ENCODE measurements around the gene ENHO. TPM values are rescaled to one million over a fixed set of nuclear protein-coding genes. Genes with fewer than 3 reads are reported as not detected.

Gene ENHO
- total RNA-seq, 6 experiments from 2014 or later: 1.5 to 2.7 (median 2.1) TPM

DNA sequence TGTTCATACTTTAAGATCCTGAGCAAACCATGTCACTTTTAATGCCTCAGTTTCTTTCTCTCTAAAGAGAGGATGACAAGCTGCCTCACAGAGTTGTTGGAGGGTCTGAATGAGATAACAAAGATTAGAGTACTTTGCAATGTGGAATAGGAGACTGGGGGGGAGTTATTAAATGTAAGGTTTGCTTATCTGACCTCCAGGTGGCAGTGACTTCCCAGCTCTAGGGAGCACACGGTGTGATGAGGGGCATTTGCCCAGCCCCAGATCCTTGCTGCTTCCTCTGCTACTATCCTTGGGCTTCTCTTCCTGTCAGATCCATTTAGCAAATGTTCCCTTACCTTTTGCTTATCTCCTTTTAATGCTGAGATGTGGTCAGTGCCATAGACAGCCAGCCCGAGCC is 30.7 kb downstream of the ENHO start:
- no peaks in the 10 kb centered on the region for H3K9me3 ChIP-seq
- 25% methylated on average over 2 of the region's 2 CpGs for WGBS (ENCODE audit: insufficient coverage, low coverage, low lambda C conversion rate, missing lambda C conversion rate)
- no peak for TF ChIP-seq POLR2A (IDR thresholded peaks at IDR 0.05)
- TF ChIP-seq, protein P1, sequence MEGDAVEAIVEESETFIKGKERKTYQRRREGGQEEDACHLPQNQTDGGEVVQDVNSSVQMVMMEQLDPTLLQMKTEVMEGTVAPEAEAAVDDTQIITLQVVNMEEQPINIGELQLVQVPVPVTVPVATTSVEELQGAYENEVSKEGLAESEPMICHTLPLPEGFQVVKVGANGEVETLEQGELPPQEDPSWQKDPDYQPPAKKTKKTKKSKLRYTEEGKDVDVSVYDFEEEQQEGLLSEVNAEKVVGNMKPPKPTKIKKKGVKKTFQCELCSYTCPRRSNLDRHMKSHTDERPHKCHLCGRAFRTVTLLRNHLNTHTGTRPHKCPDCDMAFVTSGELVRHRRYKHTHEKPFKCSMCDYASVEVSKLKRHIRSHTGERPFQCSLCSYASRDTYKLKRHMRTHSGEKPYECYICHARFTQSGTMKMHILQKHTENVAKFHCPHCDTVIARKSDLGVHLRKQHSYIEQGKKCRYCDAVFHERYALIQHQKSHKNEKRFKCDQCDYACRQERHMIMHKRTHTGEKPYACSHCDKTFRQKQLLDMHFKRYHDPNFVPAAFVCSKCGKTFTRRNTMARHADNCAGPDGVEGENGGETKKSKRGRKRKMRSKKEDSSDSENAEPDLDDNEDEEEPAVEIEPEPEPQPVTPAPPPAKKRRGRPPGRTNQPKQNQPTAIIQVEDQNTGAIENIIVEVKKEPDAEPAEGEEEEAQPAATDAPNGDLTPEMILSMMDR (IDR thresholded peaks at IDR 0.05): peak in 1 of 4 donors; percentile 5
- DNase-seq: no peak
- no peaks in the 10 kb centered on the region for H3K4me1 ChIP-seq
- intact Hi-C loops (cut with DNase I): loop anchor here in 1 of 2 donors (10.0 kb wide), 1 partner anchor 47 kb away; no protein-coding TSS in a partner anchor
- H3K27ac ChIP-seq: no peak overlapping the region
- no peaks in the 10 kb centered on the region for H3K36me3 ChIP-seq
- ATAC-seq: no peak
- no peak overlapping the region for H3K4me3 ChIP-seq
- H3K27me3 ChIP-seq: no peaks in the 10 kb centered on the region

DNA sequence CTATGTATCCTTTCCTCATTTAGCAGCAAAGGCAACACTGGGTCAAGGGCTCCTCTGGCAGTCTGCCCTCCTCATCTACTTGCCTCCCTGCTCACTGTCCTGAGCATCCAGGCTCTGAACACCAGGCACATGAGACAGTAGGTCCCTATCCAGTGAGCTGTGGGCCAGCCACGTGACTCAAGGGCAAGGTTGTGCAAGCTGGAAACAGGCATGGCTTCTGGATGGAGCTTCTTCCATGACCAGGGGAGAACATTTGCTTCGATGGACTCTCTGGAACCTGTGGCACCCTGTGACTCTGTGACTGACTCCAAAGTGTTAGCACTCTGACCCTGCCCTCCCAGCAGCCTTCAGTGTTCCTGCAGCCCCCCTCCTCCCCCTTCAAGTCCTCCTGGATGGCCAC is 31.2 kb downstream of the ENHO start:
- no peaks in the 10 kb centered on the region for H3K9me3 ChIP-seq
- intact Hi-C loops (cut with DNase I): loop anchor here in 1 of 2 donors (10.0 kb wide), 1 partner anchor 47 kb away; no protein-coding TSS in a partner anchor
- no peak overlapping the region for H3K27ac ChIP-seq
- DNase-seq (no peak), ATAC-seq (no peak)
- WGBS (ENCODE audit: insufficient coverage, low coverage, low lambda C conversion rate, missing lambda C conversion rate): no CpG with 5 or more reads among the region's 2 CpGs
- no peaks in the 10 kb centered on the region for H3K36me3 ChIP-seq
- TF ChIP-seq, protein P1 (IDR thresholded peaks at IDR 0.05): no peak
- TF ChIP-seq POLR2A (IDR thresholded peaks at IDR 0.05): no peak
- H3K4me3 ChIP-seq: no peak overlapping the region
- H3K27me3 ChIP-seq: no peaks in the 10 kb centered on the region
- no peaks in the 10 kb centered on the region for H3K4me1 ChIP-seq

DNA sequence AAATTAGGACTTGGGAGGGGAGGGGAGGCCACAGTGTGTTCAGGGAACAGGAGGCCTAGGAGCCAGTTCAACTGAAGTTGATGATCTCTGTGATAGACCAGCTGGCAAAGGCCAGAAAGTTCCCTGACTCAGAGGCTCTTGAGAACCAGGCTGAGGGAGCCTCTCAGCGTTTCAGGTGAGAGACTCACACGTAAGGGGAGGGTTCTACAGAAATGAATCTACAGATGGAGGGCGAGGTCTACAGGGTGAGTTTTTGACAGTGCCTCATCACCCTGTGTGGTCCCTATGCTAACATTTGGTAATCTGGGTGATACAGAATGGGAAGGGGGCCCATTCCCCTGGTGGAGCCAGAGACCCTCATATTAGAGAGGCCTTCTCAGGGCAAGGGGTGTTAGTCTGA is 32.0 kb downstream of the ENHO start:
- WGBS (ENCODE audit: insufficient coverage, low coverage, low lambda C conversion rate, missing lambda C conversion rate): 83% methylated on average over 2 of the region's 3 CpGs
- H3K4me3 ChIP-seq: no peak overlapping the region
- H3K9me3 ChIP-seq: no peaks in the 10 kb centered on the region
- H3K36me3 ChIP-seq: no peaks in the 10 kb centered on the region
- TF ChIP-seq POLR2A (IDR thresholded peaks at IDR 0.05): no peak
- H3K4me1 ChIP-seq: no peaks in the 10 kb centered on the region
- H3K27ac ChIP-seq: no peak overlapping the region
- no peaks in the 10 kb centered on the region for H3K27me3 ChIP-seq
- intact Hi-C loops (cut with DNase I): loop anchor here in 1 of 2 donors (10.0 kb wide), 1 partner anchor 46 kb away; no protein-coding TSS in a partner anchor
- no peak for DNase-seq
- ATAC-seq: no peak

DNA sequence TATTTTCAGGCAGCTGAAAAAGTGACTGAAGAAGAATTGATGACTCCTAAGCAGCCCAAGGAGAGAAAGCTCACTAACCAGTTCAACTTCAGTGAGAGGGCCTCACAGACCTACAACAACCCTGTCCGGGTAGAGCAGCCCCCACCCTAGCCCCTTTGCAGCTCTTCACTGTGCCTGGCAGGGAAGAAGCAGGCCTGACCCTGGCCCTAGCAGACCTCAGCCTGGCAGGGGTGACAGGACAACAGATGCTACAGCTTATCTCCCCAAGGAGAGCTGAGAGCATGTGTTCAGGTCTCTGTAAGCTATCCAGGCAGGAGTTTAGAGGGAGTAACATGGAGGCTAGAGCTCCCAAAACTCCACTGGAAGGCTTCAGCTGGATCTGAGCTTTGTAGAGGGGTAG is 32.4 kb downstream of the ENHO start:
- intact Hi-C loops (cut with DNase I): loop anchor here in 1 of 2 donors (10.0 kb wide), 1 partner anchor 46 kb away; no protein-coding TSS in a partner anchor
- no peak overlapping the region for H3K4me3 ChIP-seq
- DNase-seq: no peak
- H3K4me1 ChIP-seq: no peaks in the 10 kb centered on the region
- H3K27me3 ChIP-seq: no peaks in the 10 kb centered on the region
- WGBS (ENCODE audit: insufficient coverage, low coverage, low lambda C conversion rate, missing lambda C conversion rate): 67% methylated on average over 1 of the region's 1 CpG
- H3K27ac ChIP-seq: no peak overlapping the region
- no peak for ATAC-seq
- H3K9me3 ChIP-seq: no peaks in the 10 kb centered on the region
- no peaks in the 10 kb centered on the region for H3K36me3 ChIP-seq
- TF ChIP-seq, protein P1 (IDR thresholded peaks at IDR 0.05): no peak
- no peak for TF ChIP-seq POLR2A (IDR thresholded peaks at IDR 0.05)

DNA sequence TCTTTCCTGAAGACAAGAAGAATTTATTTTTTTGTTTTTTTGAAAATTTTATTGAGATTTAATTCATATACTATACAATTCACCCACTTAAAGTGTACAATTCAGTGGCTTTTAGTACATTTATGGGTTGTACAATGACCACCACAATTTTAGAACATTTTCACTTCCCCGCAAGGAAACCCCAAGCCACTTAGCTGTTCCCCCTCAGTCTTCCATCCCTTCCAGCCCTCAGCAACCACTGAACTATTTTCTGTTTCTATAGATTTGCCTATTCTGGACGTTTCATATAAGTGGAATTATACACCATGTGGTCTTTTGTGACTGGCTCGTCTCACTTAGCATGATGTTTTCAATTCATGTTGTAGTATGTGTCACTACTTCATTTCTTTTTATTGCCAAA is 36.2 kb downstream of the ENHO start:
- no peak overlapping the region for H3K4me3 ChIP-seq
- H3K36me3 ChIP-seq: no peaks in the 10 kb centered on the region
- no peak for DNase-seq
- no peaks in the 10 kb centered on the region for H3K27me3 ChIP-seq
- no peak for ATAC-seq
- H3K27ac ChIP-seq: no peak overlapping the region
- H3K9me3 ChIP-seq: no peaks in the 10 kb centered on the region
- 48% methylated on average over 3 of the region's 3 CpGs for WGBS (ENCODE audit: insufficient coverage, low coverage, low lambda C conversion rate, missing lambda C conversion rate)
- intact Hi-C loops (cut with DNase I): no loop called here
- no peaks in the 10 kb centered on the region for H3K4me1 ChIP-seq
- TF ChIP-seq, protein P1 (IDR thresholded peaks at IDR 0.05): no peak
- no peak for TF ChIP-seq POLR2A (IDR thresholded peaks at IDR 0.05)
